Caco-2 (cell line): ENCODE measurements around the gene STARD10. TPM values are rescaled to one million over a fixed set of nuclear protein-coding genes. Genes with fewer than 3 reads are reported as not detected.

ENCODE experiments used
- BruUV-seq: library from RNA; stranded (reverse); fragments of 400-500 nt; replicated peaks from 2 replicates; lab custom pipeline; 2021; lab: Mats Ljungman, UMichigan
- CTCF ChIA-PET: fragments of 300-600 bp; sonication (Branson Sonifier 250); formaldehyde crosslinking; loops from one replicate; lab custom pipeline; 2022; ENCODE audit warnings: antibody characterized with exemption; lab: Charles Lee
- POLR2A ChIA-PET: fragments of 300-600 bp; sonication (Branson Sonifier 250); formaldehyde crosslinking; loops from one replicate; lab custom pipeline; 2022; ENCODE audit warnings: antibody characterized with exemption; lab: Charles Lee
- DNase-seq, 2 experiments: peaks; one replicate each; pipeline versions ENCODE4 v3.0.0 to v3.0.0-alpha.2; 2020 to 2022
- H3K27me3 ChIP-seq: replicated peaks from 2 replicates; pipeline ENCODE4 v1.6.0; 2011; ENCODE audit warnings: low read length; ENCODE audit not compliant: control insufficient read depth, insufficient read depth
- H3K36me3 ChIP-seq: 2 replicates; pipeline ENCODE4 v1.5.1; 2011; ENCODE audit warnings: low read length; ENCODE audit not compliant: control insufficient read depth, insufficient read depth
- H3K4me1 ChIP-seq: fragments of 250-450 bp; sonication (Bioruptor Pico); 2 replicates; pipeline ENCODE4 v1.5.1; 2020; ENCODE audit warnings: mild to moderate bottlenecking
- H3K4me3 ChIP-seq: 2 replicates; pipeline ENCODE4 v1.5.1; 2011; ENCODE audit warnings: low read depth, mild to moderate bottlenecking, control low read depth, low read length
- H3K9me3 ChIP-seq: fragments of 250-450 bp; sonication (Bioruptor Pico); 2 replicates; pipeline ENCODE4 v1.5.1; 2020; ENCODE audit warnings: mild to moderate bottlenecking, moderate library complexity
- H3K27ac Mint-ChIP-seq: one replicate; pipeline ENCODE4 v1.8.0; 2022; ENCODE audit warnings: mixed read lengths; ENCODE audit not compliant: unreplicated experiment
- H3K27me3 Mint-ChIP-seq: one replicate; pipeline ENCODE4 v1.8.0; 2022; ENCODE audit warnings: mixed read lengths; ENCODE audit not compliant: insufficient read depth, unreplicated experiment
- H3K36me3 Mint-ChIP-seq: one replicate; pipeline ENCODE4 v1.8.0; 2022; ENCODE audit warnings: mild to moderate bottlenecking, mixed read lengths; ENCODE audit not compliant: insufficient read depth, unreplicated experiment
- H3K4me1 Mint-ChIP-seq: one replicate; pipeline ENCODE4 v1.8.0; 2022; ENCODE audit warnings: low read depth, mixed read lengths; ENCODE audit not compliant: unreplicated experiment
- H3K4me3 Mint-ChIP-seq: one replicate; pipeline ENCODE4 v1.8.0; 2022; ENCODE audit warnings: mild to moderate bottlenecking, moderate library complexity, mixed read lengths; ENCODE audit not compliant: unreplicated experiment
- H3K9me3 Mint-ChIP-seq: one replicate; pipeline ENCODE4 v1.8.0; 2022; ENCODE audit warnings: mixed read lengths; ENCODE audit not compliant: unreplicated experiment
- CTCF ChIP-seq, 2 experiments: fragments of 200-600 bp in 1 of 2; IDR thresholded peaks; 1 replicate in 1 of 2; 2 replicates in 1 of 2; pipeline versions ENCODE4 v1.5.1 to v1.8.0; 2011 to 2022; ENCODE audit warnings: antibody characterized with exemption in 1 of 2, control low read depth in 1 of 2, inconsistent platforms in 1 of 2, low read depth in 1 of 2, low read length in 1 of 2, mild to moderate bottlenecking in 1 of 2, moderate library complexity in 1 of 2; ENCODE audit not compliant: insufficient read depth in 1 of 2, severe bottlenecking in 1 of 2, unreplicated experiment in 1 of 2
- intact Hi-C: fragments of 100-400 bp; cut with micrococcal nuclease; formaldehyde crosslinking; loops from one replicate; pipeline ENCODE4 v1.10.0; 2022; ENCODE audit not compliant: unreplicated experiment
- total RNA-seq: library from RNA; stranded (reverse); gene quantifications from 2 replicates; pipeline ENCODE4 v1.2.3, GENCODE V29; 2022

Gene STARD10
- total RNA-seq, 1 experiment from 2014 or later, result 492 TPM

DNA sequence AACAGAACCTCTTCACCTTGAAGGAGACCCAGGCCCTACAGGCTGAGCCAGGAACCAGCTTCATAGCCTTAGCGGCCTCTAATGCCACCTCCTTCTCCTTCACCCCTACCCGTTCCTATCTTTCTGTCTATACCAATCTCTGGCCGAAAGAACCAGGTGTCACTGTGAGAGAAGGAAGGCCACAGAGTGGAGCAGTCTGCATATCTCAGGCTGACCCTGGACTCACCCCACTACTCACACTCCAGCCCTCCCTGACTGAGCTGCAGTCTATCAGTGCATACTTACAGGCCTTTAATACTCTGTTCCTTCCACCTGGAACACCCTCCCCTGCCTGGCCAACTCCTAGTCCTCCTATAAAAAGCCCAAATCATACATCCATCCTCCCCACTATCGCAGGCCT is 74.3 kb downstream of the STARD10 start:
- Histone ChIP-seq H3K4me1 (peaks cover 4% of the 10 kb centered on the region; the same call in 1 of the 2 replicates), H3K27me3 (no peaks in the 10 kb centered on the region), H3K36me3 (peaks cover 1% of the 10 kb centered on the region; the same call in 1 of the 2 replicates), H3K9me3 (no peaks in the 10 kb centered on the region), H3K4me3 (no peak overlapping the region)
- Mint-ChIP-seq H3K4me1 (no peaks in the 10 kb centered on the region), H3K27me3 (no peaks in the 10 kb centered on the region), H3K4me3 (no peak overlapping the region), H3K9me3 (no peaks in the 10 kb centered on the region), H3K36me3 (peaks cover 5% of the 10 kb centered on the region), H3K27ac (no peak overlapping the region)
- BruUV-seq, result no TSS peak
- intact Hi-C loops, result no loop called here
- DNase-seq, result no peak
- POLR2A ChIA-PET, result no interaction called here
- no peak for TF ChIP-seq CTCF (IDR thresholded peaks at IDR 0.05; ENCODE audit: insufficient read depth in 1 of 2, low read depth in 1 of 2, low read length in 1 of 2, severe bottlenecking in 1 of 2, unreplicated experiment in 1 of 2)
- CTCF ChIA-PET, result interaction anchor here (1.2 kb wide), 1 partner anchor 75 kb away, joined by 3 read pairs; no protein-coding TSS in a partner anchor

GRCh38 chr11:72719144-72719543 is 74.7 kb downstream of the STARD10 start:
- no peaks in the 10 kb centered on the region for H3K9me3 Mint-ChIP-seq
- no peak for TF ChIP-seq CTCF (IDR thresholded peaks at IDR 0.05; ENCODE audit: insufficient read depth in 1 of 2, low read depth in 1 of 2, low read length in 1 of 2, severe bottlenecking in 1 of 2, unreplicated experiment in 1 of 2)
- no peaks in the 10 kb centered on the region for H3K4me1 Mint-ChIP-seq
- ChIA-PET POLR2A (no interaction called here), CTCF (interaction anchor here (1.2 kb wide), 1 partner anchor 75 kb away, joined by 3 read pairs; no protein-coding TSS in a partner anchor)
- intact Hi-C loops, result no loop called here
- peaks cover 1% of the 10 kb centered on the region; the same call in 1 of the 2 replicates for H3K36me3 ChIP-seq
- no TSS peak for BruUV-seq
- DNase-seq, result no peak
- H3K4me3 Mint-ChIP-seq, result no peak overlapping the region
- peaks cover 4% of the 10 kb centered on the region; the same call in 1 of the 2 replicates for H3K4me1 ChIP-seq
- no peak overlapping the region for H3K27ac Mint-ChIP-seq
- no peak overlapping the region for H3K4me3 ChIP-seq
- H3K9me3 ChIP-seq, result no peaks in the 10 kb centered on the region
- no peaks in the 10 kb centered on the region for H3K27me3 ChIP-seq
- H3K27me3 Mint-ChIP-seq, result no peaks in the 10 kb centered on the region
- H3K36me3 Mint-ChIP-seq, result peaks cover 5% of the 10 kb centered on the region

DNA sequence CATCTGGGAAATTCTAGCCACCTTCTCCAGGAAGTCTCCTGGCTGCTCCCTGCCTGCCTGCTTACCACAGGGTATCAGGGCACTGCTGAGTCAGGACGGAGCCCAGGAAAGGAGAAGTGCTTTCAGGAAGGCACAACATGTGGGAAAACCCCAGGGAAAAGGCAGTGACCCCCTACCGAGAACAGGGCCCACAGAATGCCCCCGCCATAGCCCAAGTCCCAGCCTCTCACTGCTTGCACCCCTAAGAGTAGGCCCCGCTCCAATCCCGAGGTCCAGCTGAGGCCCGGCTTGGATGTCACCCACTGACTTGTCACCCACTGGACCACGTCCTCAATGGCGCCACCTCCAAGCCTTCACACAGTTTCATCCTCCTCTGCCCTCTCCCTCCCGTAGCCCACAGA is 75.7 kb downstream of the STARD10 start:
- Histone ChIP-seq H3K27me3 (no peaks in the 10 kb centered on the region), H3K9me3 (no peaks in the 10 kb centered on the region), H3K36me3 (no peaks in the 10 kb centered on the region), H3K4me3 (no peak overlapping the region), H3K4me1 (peaks cover 4% of the 10 kb centered on the region; the same call in 1 of the 2 replicates)
- POLR2A ChIA-PET, result no interaction called here
- Mint-ChIP-seq H3K4me1 (no peaks in the 10 kb centered on the region), H3K27me3 (no peaks in the 10 kb centered on the region), H3K4me3 (no peak overlapping the region), H3K9me3 (no peaks in the 10 kb centered on the region), H3K27ac (no peak overlapping the region), H3K36me3 (peaks cover 5% of the 10 kb centered on the region)
- BruUV-seq, result no TSS peak
- CTCF ChIA-PET, result interaction anchor here (1.3 to 1.5 kb wide), 2 partner anchors 34 to 95 kb away, joined by 3 to 4 read pairs; no protein-coding TSS in a partner anchor
- TF ChIP-seq CTCF (IDR thresholded peaks at IDR 0.05; ENCODE audit: insufficient read depth in 1 of 2, low read depth in 1 of 2, low read length in 1 of 2, severe bottlenecking in 1 of 2, unreplicated experiment in 1 of 2), result no peak
- DNase-seq, result no peak
- intact Hi-C loops, result no loop called here
